NCI-H1694 (cell line): ENCODE results near the gene SH3BGRL3.
"Not testable (repeated sequence)": the region's sequence is repeated elsewhere in the genome, so short reads cannot be mapped to it uniquely, and the experiment has no call there.

Experiments used
- DNase-seq: peaks from one replicate; lab custom pipeline; 2025; lab: John Stamatoyannopoulos, UW

The SH3BGRL3 gene

GRCh38 chr1:26317146-26317545, 37.3 kb downstream of the SH3BGRL3 start:
- DNase-seq = no peak

DNA sequence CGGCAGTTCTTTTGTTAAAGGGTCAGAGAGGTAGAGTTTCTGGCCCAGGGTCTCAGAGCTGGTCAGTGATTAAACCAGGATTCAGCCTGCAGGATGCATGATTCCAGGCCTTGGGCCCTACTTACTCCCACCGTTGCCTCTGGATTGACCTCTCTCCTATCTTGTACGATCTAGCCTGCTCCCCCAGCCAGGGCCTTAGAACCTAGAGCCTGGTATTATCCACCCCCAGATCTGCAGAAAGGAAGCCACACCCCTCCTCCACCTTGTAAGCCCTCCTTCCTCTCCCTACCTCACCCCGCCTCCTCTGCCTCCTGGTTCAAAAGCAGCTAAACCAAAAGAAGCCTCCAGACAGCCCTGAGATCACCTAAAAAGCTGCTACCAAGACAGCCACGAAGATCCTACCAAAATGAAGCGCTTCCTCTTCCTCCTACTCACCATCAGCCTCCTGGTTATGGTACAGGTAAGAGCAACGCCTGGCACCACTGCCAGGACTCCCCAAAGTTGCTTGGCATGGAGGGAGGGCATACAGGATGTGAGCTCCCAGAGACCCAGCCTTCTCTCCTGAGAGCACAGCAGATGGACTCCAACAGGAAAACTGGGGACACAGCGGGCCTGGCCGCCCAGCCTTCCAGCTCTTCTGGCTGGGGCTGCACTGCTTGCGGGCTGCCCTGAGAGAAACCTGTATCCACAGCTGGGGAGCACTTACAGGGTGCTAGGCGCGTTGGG, 37.9 kb downstream of the SH3BGRL3 start, which contains the start of gene CD52:
Gene CD52 (plus strand): TSS at position 347 of the 726 bp plus-strand sequence. CDS start 60 bp downstream, at position 407.
- DNase-seq = no peak

DNA sequence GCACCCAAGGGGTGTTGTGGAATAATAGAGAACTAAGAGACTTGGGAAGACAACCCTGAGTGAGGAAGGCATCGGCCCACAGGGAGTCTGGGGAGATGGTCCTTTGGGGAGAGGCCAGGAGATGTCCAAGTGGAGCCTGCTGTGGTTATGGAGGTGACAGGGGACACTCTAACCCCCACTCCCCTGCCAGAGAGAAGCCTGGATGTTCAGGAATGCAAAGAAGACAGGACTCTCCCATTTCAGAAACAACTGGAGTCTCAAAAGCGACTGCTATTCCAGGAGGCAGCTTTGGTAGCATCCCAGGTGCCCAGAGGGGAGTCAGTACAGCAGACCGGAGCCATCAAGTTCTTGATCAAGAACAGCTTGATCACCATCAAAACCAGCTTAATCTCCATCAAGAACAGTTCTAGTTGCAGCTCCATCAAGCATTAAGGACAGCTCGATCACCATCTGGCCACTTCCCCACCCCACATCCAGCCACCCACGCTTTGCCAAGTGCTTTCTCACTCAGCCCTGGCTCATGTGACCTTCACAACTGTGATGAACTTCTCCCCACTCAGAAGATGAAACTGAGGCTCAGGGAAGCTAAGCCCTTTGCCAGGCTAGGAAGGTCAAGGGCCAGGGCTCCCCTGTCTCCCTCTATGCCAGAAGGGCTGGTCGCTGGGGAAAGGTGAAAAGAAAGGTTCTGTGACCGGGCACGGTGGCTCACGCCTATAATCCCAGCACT, 38.6 kb downstream of the SH3BGRL3 start:
- DNase-seq = no peak

GRCh38 chr1:26320896-26321295, 41.0 kb downstream of the SH3BGRL3 start:
- DNase-seq = no peak

DNA sequence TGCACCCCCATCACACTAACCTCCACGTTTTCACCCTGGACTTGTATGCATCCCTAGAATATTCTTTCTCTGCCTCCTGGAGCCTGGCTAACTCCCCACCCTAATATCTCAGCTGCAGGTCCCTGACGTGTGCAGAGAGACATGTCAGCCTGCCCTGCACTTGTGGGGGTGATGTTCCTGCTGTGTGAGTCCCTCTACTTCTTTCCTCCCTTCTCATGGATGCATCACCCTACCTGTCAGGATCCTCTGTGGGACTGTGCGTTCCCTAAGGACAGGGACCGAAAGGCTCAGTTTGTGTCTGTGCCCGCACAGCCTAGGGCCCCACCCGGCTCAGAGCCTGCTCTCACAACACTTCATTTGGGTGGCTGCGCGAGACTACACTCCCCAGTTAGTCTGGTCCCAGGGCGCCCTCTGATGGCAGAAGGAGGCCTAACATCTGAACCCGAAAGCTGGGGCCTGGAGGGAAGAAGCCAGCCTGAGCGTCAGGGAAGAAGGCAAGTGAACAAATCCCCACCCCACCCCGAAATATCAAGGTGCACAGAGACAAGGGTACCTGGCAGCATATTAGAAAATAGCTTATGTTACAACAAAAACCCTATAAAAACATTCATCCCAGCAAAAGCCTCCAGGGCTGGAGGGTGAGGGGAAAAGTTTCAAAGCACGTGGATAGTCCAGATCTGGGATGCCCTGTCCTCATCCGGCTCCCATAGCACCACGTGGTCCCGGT, 41.6 kb downstream of the SH3BGRL3 start:
- DNase-seq = peak; percentile 53

DNA sequence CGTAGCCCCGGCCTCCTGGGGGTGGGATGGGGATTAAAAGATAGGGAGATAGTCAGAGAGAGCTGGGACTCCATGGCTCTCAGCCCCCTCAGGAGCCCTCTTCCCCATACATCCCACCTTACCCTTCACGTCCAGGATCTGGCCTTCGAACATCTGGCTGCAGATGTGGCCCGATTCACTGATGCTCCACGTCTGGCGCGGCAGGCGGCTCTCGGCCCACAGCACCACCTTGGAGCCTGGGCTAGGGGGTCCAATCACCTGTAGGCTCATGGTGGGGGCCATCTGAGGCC, 42.1 kb downstream of the SH3BGRL3 start:
- no peak for DNase-seq

DNA sequence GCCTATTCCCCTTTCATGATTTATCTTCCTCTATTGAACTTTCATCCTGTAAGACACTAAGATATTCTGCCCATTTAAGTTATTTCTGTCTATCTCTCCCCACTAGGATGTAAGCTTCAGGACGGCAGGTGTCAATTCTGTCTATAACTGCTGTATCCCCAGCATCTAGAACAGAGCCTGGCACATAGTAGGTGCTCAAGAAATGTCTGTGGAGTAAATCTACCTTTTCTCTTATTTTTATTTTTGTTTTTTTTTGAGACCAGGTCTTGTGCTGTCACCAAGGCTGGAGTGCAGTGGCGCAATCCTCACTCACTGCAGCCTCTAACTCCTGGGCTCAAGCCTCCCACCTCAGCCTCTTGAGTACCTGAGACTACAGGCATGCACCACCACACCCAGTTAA, 43.5 kb downstream of the SH3BGRL3 start:
- no peak for DNase-seq

- no peak for DNase-seq
Measured at GRCh38 chr1:26324550-26324949, 44.7 kb downstream of the SH3BGRL3 start.

DNA sequence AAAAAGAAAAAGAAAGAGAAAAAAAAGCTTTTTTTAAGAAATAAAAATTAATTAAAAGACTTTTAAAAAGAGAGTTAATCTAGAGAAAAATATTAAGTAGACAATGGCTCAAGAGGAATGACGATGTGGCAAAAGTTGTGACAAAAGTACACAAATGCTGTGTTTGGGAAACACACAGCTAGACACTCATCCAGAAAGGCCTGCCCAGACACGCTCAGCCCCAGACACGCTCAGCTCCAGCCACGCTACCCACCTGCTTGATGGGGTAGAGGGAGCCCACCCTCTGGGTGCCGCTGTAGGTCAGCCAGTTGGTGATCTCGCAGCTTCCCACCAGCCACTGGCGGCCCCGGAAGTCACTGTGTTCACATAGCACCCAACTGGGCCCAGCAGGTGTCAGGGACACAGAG, 48.1 kb downstream of the SH3BGRL3 start:
- peak; percentile 57 for DNase-seq

DNA sequence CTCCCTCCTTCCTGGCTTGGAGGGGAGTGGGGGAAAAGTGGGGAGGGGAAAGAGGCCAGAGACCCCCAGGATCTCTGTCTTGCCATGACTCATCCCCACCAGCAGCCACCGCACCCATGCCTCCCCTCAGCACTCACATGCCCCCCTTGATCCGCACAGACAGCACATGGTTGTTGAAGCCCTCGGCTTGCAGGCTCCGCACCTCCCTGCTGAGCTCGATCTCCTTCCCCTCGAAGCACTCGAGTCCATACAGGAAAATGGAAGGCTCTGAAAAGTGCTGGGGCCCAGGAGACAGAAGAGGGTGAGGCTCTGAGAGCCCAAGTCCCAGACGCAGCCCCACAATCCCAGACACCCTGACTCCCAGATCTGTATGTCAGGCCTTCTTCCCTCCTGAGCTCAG, 48.7 kb downstream of the SH3BGRL3 start:
- no peak for DNase-seq

DNA sequence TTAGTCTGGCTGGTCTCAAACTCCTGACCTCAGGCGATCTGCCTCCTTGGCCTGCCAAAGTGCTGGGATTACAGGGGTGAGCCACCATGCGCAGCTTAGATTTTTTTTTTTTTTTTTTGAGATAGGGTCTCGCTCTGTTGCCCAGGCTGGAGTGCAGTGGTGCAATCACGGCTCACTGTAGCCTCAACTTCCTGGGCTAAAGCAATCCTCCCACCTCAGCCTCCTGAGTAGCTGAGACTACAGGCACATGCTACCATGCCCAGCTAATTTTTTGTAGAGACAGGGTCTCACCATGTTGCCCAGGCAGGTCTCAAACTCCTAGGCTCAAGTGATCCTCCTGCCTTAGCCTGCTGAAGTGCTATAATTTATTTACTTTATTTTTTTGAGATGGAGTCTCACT, 49.5 kb downstream of the SH3BGRL3 start:
- DNase-seq = not testable (repeated sequence)

DNA sequence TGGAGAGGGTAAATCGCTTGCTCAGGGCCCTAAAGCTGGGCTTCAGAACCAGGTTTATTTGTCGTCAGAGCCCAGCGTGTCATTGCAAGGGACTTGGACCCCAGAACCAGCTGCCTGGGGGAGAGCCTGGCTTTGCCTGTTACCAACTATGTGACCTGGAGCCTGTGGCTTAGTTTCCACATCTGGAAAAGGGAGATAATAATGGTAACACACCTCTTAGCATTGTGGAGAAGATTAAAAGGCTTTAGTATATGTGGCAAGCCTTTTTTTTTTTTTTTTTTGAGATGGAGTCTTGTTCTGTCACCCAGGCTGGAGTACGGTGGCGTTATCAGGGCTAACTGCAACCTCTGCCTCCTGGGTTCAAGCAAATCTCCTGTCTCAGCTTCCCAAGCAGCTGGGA, 50.4 kb downstream of the SH3BGRL3 start:
- DNase-seq = no peak
